Retinal pigment epithelial cell (primary cell): Measurements from ENCODE around the gene AGXT2.

Experiments used
- DNase-seq: peaks from one replicate; pipeline ENCODE4 v3.0.0-alpha.2; 2010; ENCODE audit warnings: low read depth
- H3K4me3 ChIP-seq: 2 replicates; pipeline ENCODE4 v1.5.1; 2011; ENCODE audit warnings: mild to moderate bottlenecking, low read length, control low read depth, moderate library complexity
- TF ChIP-seq, protein P1 (sequence below): conservative IDR thresholded peaks from 2 replicates; pipeline ENCODE4 v1.5.1; 2011; ENCODE audit warnings: low read depth, low read length, control low read depth, inconsistent platforms

The AGXT2 gene

GRCh38 chr5:35009657-35010056 lies 38.1 kb downstream of the AGXT2 start:
- DNase-seq, result peak; percentile 14
- TF ChIP-seq, protein P1, sequence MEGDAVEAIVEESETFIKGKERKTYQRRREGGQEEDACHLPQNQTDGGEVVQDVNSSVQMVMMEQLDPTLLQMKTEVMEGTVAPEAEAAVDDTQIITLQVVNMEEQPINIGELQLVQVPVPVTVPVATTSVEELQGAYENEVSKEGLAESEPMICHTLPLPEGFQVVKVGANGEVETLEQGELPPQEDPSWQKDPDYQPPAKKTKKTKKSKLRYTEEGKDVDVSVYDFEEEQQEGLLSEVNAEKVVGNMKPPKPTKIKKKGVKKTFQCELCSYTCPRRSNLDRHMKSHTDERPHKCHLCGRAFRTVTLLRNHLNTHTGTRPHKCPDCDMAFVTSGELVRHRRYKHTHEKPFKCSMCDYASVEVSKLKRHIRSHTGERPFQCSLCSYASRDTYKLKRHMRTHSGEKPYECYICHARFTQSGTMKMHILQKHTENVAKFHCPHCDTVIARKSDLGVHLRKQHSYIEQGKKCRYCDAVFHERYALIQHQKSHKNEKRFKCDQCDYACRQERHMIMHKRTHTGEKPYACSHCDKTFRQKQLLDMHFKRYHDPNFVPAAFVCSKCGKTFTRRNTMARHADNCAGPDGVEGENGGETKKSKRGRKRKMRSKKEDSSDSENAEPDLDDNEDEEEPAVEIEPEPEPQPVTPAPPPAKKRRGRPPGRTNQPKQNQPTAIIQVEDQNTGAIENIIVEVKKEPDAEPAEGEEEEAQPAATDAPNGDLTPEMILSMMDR, result no peak
- no peak overlapping the region for H3K4me3 ChIP-seq

DNA sequence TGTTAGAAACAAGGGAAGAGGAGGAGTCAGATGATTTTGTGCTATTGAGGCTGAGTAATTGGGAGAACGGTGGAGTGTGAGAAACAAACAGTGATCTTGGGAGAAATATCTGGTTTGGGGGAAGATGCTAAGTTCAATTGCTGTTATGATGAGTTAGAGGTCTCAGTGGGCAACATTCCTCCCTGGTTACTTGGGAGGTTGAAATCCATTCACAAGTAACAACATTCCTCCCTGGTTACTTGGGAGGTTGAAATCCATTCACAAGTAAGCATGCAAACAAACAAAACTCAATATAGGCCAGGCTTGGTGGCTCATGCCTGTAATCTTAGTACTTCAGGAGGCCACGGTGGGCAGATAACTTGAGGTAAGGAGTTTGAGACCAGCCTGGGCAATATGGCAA lies 38.7 kb downstream of the AGXT2 start:
- TF ChIP-seq, protein P1, result no peak
- H3K4me3 ChIP-seq, result no peak overlapping the region
- DNase-seq, result no peak

DNA sequence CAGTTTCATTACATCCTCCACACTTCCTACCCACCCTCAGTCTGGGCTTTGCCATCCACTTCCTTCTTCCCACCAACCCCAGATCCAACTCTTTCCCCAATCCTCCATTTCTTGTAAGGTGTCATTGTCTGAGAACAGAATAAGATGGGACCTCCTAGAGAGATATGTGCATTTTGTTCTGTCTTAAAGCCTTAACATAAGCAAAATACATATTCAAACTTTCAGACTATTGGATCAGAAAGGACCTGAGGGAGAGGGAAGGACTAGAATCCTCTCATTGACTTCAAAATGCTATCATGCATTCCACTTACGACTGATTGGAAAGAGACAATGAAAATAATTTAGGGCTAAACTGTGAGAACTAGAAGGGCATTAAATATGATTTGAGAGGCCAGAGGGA lies 43.0 kb downstream of the AGXT2 start:
- no peak overlapping the region for H3K4me3 ChIP-seq
- TF ChIP-seq, protein P1, result no peak
- no peak for DNase-seq

DNA sequence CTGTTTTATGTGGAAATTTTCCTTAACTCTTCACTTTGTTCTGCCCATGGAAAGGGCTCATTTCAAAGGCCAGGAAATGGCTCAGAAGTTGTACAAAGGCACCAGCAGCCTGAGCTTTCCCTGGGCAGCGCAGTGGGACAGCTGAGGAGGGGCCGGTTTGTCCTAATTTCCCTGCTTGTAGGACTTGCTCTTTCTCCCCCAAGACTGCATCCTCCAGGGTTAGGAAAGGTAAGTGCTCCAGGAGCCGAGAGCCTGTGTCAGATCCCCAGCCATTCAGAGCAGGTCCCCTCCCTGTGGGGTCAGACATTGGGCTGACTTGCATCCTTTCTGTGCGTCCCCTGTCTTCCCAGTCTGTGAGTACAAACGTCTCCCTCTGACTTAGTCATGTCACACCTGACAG lies 43.5 kb downstream of the AGXT2 start:
- no peak for DNase-seq
- H3K4me3 ChIP-seq, result no peak overlapping the region
- TF ChIP-seq, protein P1, result no peak

- DNase-seq, result no peak
- H3K4me3 ChIP-seq, result no peak overlapping the region
- TF ChIP-seq, protein P1, result peak; percentile 90
These were observed 44.5 kb downstream of the AGXT2 start for GRCh38 chr5:35003018-35003957.

- TF ChIP-seq, protein P1, result no peak
- no peak overlapping the region for H3K4me3 ChIP-seq
- DNase-seq, result no peak
These were observed 45.3 kb downstream of the AGXT2 start for GRCh38 chr5:35002459-35002858.

GRCh38 chr5:35001842-35002241 lies 45.9 kb downstream of the AGXT2 start:
- H3K4me3 ChIP-seq, result no peak overlapping the region
- TF ChIP-seq, protein P1, result no peak
- no peak for DNase-seq
